Upper lobe of left lung (tissue), 6 donors: ENCODE results near the gene KRT81. TPM values are rescaled to one million over a fixed set of nuclear protein-coding genes. Genes with fewer than 3 reads are reported as not detected.
"Not testable (repeated sequence)": the region's sequence is repeated elsewhere in the genome, so short reads cannot be mapped to it uniquely, and the experiment has no call there.

ENCODE experiments used
- ATAC-seq, 2 donors: fragments of 200-7000 bp; cut with Tn5 transposase; one replicate each; pipeline ENCODE4 v1.9.1; 2022; ENCODE audit warnings: mild to moderate bottlenecking in 2 of 2, moderate library complexity in 2 of 2; ENCODE audit not compliant: low FRiP score in 2 of 2
- DNase-seq, 2 donors: peaks; one replicate each; pipeline ENCODE4 v3.0.0-alpha.2; 2019 to 2020
- H3K27ac ChIP-seq, 4 donors: fragments of 200-600 bp; sonication (generic); one replicate each; pipeline ENCODE4 v1.5.1; 2016 to 2019
- H3K27me3 ChIP-seq, 4 donors: fragments of 200-600 bp; sonication (generic); one replicate each; pipeline ENCODE4 v1.5.1; 2017 to 2019
- H3K36me3 ChIP-seq, 4 donors: fragments of 200-600 bp; sonication (generic); one replicate each; pipeline ENCODE4 v1.5.1; 2016 to 2019
- H3K4me1 ChIP-seq, 4 donors: fragments of 200-600 bp; sonication (generic); one replicate each; pipeline ENCODE4 v1.5.1; 2018 to 2019
- H3K4me3 ChIP-seq, 4 donors: fragments of 200-600 bp; sonication (generic); one replicate each; pipeline ENCODE4 v1.5.1; 2017 to 2019; ENCODE audit warnings: mild to moderate bottlenecking in 2 of 4, moderate library complexity in 1 of 4
- H3K9me3 ChIP-seq, 4 donors: fragments of 200-600 bp; sonication (generic); one replicate each; pipeline ENCODE4 v1.5.1; 2018 to 2019
- EP300 ChIP-seq, 4 donors: sonication (generic); formaldehyde crosslinking; IDR thresholded peaks; one replicate each; pipeline ENCODE4 v1.5.1; 2017; ENCODE audit warnings: antibody characterized with exemption in 4 of 4, control low read depth in 2 of 4
- POLR2A ChIP-seq, 4 donors: fragments of 450-650 bp; IDR thresholded peaks; one replicate each; pipeline ENCODE4 v1.5.1; 2016 to 2017; ENCODE audit warnings: antibody characterized with exemption in 4 of 4, mild to moderate bottlenecking in 2 of 4
- POLR2AphosphoS5 ChIP-seq, 2 donors: sonication (generic); formaldehyde crosslinking; IDR thresholded peaks; one replicate each; pipeline ENCODE4 v1.5.1; 2017; ENCODE audit warnings: antibody characterized with exemption in 2 of 2
- WGBS, 2 donors: methylation state at CpG; one replicate each; pipeline ENCODE4 v1.1.5; 2017 to 2018; 5-methylcytosine and 5-hydroxymethylcytosine counted together
- total RNA-seq, 6 donors: library from RNA; depleted of rRNA in 4 of 6; stranded (reverse); fragments of >200 nt in 4 of 6; gene quantifications; one replicate each; pipeline versions ENCODE4 v1.1.0 to v1.2.1, GENCODE V29; 2016 to 2021
- TF ChIP-seq, protein P1 (sequence below), 6 experiments: fragments of 450-650 bp in 4 of 6; fragments of 200-600 bp in 2 of 6; sonication (generic) in 2 of 6; IDR thresholded peaks; one replicate each; pipeline ENCODE4 v1.5.1; 2016 to 2019; ENCODE audit warnings: antibody characterized with exemption in 6 of 6
- donor health status: DM: no; HTN: no; CAD: no; lungs with moderate emphysema.
- donor health status: DM: no; HTN: yes; CAD: no; lungs with severe emphysema.

Gene KRT81
- total RNA-seq, 6 donors from 2014 or later: 0.39 to 1.4 (median 0.52) TPM; not detected in 2

DNA sequence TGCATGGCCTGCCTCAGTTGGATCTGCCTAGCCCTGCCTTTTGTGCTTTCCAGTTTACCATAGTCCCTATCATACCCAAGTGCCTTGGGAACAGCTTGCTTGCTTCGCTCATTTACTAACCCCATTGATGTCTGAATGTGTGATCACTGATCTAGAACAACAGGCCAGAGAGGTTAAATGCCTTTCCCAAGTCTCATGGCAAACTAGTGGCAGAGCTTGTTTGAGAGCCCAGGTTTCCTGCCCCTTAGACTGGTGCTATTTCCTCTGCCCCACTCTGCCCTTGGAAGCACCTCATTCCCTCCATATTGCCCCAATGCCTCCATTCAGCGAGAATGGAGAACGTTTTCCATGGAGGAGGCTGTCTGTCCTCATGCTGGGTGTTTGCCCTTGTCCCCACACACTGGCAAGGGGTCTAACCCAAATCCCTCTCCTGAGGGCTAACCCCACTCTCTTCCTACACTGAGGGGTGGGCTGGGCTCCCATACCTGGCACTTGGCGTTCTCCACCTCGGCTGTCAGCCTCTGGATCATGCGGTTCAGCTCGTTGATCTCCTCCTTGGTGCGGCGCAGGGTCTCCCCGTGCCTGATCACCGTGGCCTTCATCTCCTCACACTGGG, 38.5 kb downstream of the KRT81 start:
- WGBS, 2 donors: 94 to 95% methylated on average over 11 of the region's 11 CpGs
- peak in 1 of 2 donors; percentile 8 for DNase-seq
- Histone ChIP-seq H3K36me3 (peaks cover 0 to 6% (median 0%) of the 10 kb centered on the region in 4 donors), H3K27me3 (peaks cover 0 to 11% (median 3%) of the 10 kb centered on the region in 4 donors), H3K9me3 (no peaks in the 10 kb centered on the region), H3K4me3 (no peak overlapping the region), H3K27ac (no peak overlapping the region), H3K4me1 (peaks cover 0 to 13% (median 4%) of the 10 kb centered on the region in 4 donors)
- no peak for ATAC-seq
- TF ChIP-seq, protein P1, sequence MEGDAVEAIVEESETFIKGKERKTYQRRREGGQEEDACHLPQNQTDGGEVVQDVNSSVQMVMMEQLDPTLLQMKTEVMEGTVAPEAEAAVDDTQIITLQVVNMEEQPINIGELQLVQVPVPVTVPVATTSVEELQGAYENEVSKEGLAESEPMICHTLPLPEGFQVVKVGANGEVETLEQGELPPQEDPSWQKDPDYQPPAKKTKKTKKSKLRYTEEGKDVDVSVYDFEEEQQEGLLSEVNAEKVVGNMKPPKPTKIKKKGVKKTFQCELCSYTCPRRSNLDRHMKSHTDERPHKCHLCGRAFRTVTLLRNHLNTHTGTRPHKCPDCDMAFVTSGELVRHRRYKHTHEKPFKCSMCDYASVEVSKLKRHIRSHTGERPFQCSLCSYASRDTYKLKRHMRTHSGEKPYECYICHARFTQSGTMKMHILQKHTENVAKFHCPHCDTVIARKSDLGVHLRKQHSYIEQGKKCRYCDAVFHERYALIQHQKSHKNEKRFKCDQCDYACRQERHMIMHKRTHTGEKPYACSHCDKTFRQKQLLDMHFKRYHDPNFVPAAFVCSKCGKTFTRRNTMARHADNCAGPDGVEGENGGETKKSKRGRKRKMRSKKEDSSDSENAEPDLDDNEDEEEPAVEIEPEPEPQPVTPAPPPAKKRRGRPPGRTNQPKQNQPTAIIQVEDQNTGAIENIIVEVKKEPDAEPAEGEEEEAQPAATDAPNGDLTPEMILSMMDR (IDR thresholded peaks at IDR 0.05): no peak
- no peak for TF ChIP-seq POLR2AphosphoS5 (IDR thresholded peaks at IDR 0.05)
- TF ChIP-seq POLR2A (IDR thresholded peaks at IDR 0.05): no peak
- no peak for TF ChIP-seq EP300 (IDR thresholded peaks at IDR 0.05)

DNA sequence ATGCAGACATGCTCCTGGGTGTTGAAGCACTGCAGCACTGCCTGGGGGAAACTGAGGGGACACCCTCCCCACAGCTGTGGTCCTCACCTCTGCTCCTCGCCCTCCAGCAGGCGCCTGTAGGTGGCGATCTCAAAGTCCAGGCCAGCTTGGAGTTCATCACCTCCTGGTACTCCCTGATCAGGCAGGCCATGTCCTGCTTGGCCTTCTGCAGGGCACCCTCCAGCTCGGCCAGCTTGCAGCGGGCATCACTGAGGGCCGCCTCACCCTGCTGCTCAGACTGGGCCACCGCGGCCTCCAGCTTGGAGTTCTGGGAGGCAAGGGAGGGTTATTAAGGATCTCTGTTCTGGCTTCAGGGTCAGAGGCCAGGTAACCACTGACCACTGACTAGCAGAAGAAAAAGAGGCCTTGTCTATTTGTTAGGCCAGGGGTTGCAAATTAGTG, 39.1 kb downstream of the KRT81 start:
- ATAC-seq, H3K4me3 ChIP-seq, H3K36me3 ChIP-seq, H3K27ac ChIP-seq, H3K27me3 ChIP-seq, H3K9me3 ChIP-seq: not testable (repeated sequence)
- DNase-seq: peak; percentile 22 to 65
- H3K4me1 ChIP-seq: peaks cover 0 to 19% (median 4%) of the 10 kb centered on the region in 4 donors
- 82 to 89% methylated on average over 6 to 8 of the region's 8 CpGs for WGBS, 2 donors

DNA sequence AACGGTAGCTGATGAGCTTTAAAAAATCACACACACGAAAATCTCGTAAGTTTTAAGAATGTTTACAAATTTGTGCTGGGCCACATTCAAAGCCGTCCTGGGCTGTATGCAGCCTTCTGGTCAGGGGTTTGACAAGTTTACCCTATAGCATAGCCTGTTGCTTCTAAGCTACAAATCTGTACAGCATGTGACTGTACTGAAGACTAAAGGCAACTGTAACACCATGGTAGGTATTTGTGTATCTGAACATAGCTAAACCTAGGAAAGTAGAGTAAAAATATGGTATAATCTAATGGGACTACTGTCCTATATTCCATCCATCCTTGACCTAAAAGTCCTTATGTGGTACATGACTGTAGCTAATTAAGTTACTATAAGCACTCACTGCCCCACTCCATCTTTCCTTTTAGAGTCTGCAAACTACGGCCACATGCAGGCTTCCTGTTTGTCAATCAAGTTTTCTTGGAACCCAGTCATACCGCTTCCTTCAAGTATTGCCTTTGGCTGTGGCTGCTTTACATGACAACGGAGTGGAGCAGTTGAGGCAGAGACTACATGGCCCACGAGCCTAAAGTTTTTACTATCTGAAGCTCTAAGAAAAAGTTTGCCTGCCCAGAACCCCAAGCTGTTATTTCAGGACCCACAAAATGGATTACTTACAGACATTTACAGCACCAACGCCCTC, 39.8 kb downstream of the KRT81 start:
- no peak for DNase-seq
- H3K9me3 ChIP-seq: no peaks in the 10 kb centered on the region
- no peak overlapping the region for H3K4me3 ChIP-seq
- ATAC-seq: no peak
- H3K27me3 ChIP-seq: peaks cover 0 to 5% (median 2%) of the 10 kb centered on the region in 4 donors
- peaks cover 0 to 7% (median 0%) of the 10 kb centered on the region in 4 donors for H3K36me3 ChIP-seq
- peaks cover 0 to 25% (median 8%) of the 10 kb centered on the region in 4 donors for H3K4me1 ChIP-seq
- no peak overlapping the region for H3K27ac ChIP-seq
- no peak for TF ChIP-seq POLR2AphosphoS5 (IDR thresholded peaks at IDR 0.05)
- TF ChIP-seq, protein P1 (IDR thresholded peaks at IDR 0.05): no peak
- no peak for TF ChIP-seq EP300 (IDR thresholded peaks at IDR 0.05)
- TF ChIP-seq POLR2A (IDR thresholded peaks at IDR 0.05): no peak
- WGBS, 2 donors: 49 to 57% methylated on average over 9 of the region's 9 CpGs

DNA sequence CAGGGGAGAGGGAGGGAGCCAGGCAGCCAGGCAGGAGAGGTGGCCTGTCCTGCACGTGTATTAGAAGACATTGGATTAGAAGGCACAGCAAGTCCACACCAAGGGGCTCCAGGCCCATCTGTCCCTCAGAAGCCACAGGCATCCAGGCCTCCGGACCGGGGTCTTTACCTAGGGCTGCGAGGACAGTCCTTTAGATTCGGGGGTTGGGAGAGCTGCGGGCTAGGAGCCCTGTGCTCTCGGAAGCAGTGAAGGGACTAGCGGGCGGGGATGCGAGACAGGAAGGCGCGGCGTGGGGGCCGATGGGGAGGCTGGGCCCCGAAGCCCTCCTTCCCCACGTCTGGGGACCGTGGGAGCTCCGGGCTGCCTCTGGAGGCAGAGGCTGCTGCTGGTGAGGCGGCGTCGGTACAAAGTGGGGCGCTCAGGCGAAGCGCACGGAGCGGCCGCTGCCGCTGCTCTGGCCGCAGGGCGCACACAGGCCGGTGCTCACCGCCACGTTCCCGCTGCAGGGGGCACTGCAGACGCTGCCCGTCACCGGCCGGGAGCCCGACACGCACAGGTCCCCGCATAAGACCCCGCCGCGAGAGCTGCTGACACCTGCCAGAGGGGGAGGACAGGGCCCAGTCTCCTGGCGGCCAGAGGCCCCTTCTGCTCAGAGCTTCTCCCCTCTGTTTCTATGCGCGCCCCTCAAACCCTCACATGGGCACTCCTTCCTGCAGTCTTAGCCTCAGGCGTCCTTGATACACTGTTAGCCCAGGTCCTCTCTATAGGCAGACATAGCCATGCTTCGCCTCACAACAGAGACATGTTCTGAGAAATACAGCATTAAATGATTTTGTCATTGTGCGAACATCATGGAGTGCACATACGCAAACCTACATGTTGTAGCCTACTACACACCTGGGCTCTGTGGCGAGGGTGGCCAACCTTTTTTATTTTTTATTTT, 41.0 kb downstream of the KRT81 start:
- TF ChIP-seq POLR2A (IDR thresholded peaks at IDR 0.05) (peak in 1 of 4 donors; percentile 9), EP300 (IDR thresholded peaks at IDR 0.05) (no peak)
- peaks cover 0 to 28% (median 8%) of the 10 kb centered on the region in 4 donors for H3K4me1 ChIP-seq
- H3K4me3 ChIP-seq: no peak overlapping the region
- H3K9me3 ChIP-seq: no peaks in the 10 kb centered on the region
- peaks cover 0 to 7% (median 2%) of the 10 kb centered on the region in 4 donors for H3K36me3 ChIP-seq
- peaks cover 0 to 5% (median 2%) of the 10 kb centered on the region in 4 donors for H3K27me3 ChIP-seq
- WGBS, 2 donors: 45 to 56% methylated on average over 37 of the region's 52 CpGs
- peak; percentile 12 to 83 for DNase-seq
- peak overlapping the region in 1 of 4 donors; percentile 71 for H3K27ac ChIP-seq
- no peak for ATAC-seq

DNA sequence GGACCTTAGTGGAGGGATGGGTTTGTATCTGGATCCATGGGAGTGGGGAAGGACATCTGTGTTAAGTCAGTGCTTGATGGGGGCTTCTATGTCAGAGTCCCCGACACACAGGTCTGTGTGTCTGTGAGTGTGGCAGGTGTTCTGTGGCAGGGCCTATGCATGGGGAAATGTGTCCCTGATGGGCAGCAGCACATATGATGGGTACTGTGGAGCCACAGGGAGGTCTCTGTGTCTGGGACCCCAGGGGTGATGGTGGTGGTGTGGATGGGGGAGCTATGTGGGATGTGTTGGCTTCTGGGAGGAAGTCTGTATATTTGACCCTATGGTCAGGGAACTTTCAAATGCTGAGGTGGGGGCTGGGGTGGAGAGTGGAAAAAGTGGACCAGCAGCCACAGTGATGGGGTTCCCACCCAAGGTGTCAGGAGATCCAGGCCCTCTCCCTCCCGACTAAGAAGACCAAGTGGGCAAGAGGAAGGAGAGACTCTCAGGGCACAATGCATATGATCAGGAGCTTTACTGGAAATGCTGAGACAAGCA, 41.8 kb downstream of the KRT81 start:
- TF ChIP-seq POLR2A (IDR thresholded peaks at IDR 0.05) (no peak), EP300 (IDR thresholded peaks at IDR 0.05) (no peak), POLR2AphosphoS5 (IDR thresholded peaks at IDR 0.05) (no peak)
- TF ChIP-seq, protein P1 (IDR thresholded peaks at IDR 0.05): no peak
- DNase-seq (no peak), ATAC-seq (no peak)
- Histone ChIP-seq H3K4me3 (no peak overlapping the region), H3K27me3 (peaks cover 0 to 5% (median 2%) of the 10 kb centered on the region in 4 donors), H3K4me1 (peaks cover 1 to 31% (median 10%) of the 10 kb centered on the region in 4 donors), H3K9me3 (no peaks in the 10 kb centered on the region), H3K36me3 (peaks cover 0 to 11% (median 3%) of the 10 kb centered on the region in 4 donors), H3K27ac (peak overlapping the region in 2 of 4 donors; percentile 64 to 71)
- WGBS, 2 donors: 58 to 62% methylated on average over 2 of the region's 2 CpGs
